Gastroesophageal sphincter (tissue), 3 donors: ENCODE results near the gene RPL41.

Experiments used
- CTCF ChIP-seq, 4 experiments: fragments of 200-600 bp in 2 of 4; fragments of 450-650 bp in 2 of 4; sonication (generic) in 1 of 4; IDR thresholded peaks; one replicate each; pipeline ENCODE4 v1.5.1; 2017 to 2019; ENCODE audit warnings: antibody characterized with exemption in 4 of 4, mild to moderate bottlenecking in 2 of 4, moderate library complexity in 2 of 4
- EP300 ChIP-seq: sonication (generic); formaldehyde crosslinking; IDR thresholded peaks from one replicate; pipeline ENCODE4 v1.6.1; 2017; ENCODE audit warnings: antibody characterized with exemption, mild to moderate bottlenecking
- POLR2AphosphoS5 ChIP-seq: sonication (generic); formaldehyde crosslinking; IDR thresholded peaks from one replicate; pipeline ENCODE4 v1.6.1; 2017; ENCODE audit warnings: antibody characterized with exemption

- no peak for TF ChIP-seq EP300
- no peak for TF ChIP-seq CTCF (IDR thresholded peaks at IDR 0.05)
- no peak for TF ChIP-seq POLR2AphosphoS5
Observed at GRCh38 chr12:56130876-56131275, 14.4 kb downstream of the RPL41 start.
